NOMO-1 (cell line): ENCODE data around the gene NFATC2.

ENCODE experiments used
- DNase-seq, 2 experiments: peaks; one replicate each; lab custom pipeline; 2025; ENCODE audit not compliant: unreplicated experiment in 2 of 2; lab: John Stamatoyannopoulos, UW

The NFATC2 gene

GRCh38 chr20:51458751-51459439, 83.6 kb downstream of the NFATC2 start:
- DNase-seq: no peak

- DNase-seq: no peak
Measured at GRCh38 chr20:51457533-51457932, 85.0 kb downstream of the NFATC2 start.

DNA sequence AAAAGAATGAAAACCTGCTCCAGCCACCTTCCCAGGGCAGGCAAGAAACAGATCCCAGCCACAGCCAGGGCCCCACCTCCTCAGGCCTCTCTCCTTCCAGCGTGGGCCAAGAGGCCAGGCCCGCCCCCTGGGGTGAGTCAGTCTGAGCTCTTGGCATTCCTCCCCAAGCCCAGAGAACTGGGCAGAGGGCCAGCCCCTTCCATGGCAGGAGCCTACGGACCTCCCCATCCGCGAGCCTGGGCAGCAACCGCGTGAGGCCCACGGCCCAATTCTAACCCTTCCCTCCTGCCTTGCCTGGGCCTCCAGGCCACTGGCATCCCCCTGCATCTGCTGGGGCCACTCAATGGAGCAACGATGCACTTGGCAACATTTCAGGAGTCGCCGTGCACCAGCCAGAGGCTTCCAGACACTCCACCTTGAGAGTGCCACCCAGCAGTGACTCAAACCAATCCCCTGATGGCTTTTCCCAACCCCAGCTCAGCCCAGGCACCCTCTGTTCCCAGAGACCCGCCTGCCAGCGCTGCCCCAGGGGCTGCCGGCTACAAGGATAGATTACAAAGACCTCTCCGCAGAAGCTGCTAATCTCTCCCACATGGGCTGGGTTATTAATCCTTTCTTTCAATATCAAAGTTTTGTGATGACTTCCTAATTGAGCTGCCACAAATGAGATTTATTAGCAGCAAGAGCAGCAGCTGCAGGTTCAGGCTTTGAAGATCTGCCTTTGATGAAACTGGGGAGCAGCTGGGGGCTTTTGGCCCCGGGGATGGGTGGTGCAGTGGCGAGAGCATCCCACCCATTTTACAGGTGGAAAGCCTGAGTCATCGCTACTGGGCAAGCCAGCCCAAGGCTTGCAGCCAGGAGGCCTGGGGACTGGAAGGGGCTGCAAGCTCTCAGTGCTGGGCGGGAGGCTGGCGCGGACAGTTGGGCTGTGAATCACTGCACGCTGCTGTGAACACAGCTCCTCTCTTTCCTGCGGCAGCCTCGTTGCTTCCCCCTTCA, 85.7 kb downstream of the NFATC2 start:
- DNase-seq: no peak

- no peak for DNase-seq
Measured at GRCh38 chr20:51454250-51454865, 88.2 kb downstream of the NFATC2 start.

DNA sequence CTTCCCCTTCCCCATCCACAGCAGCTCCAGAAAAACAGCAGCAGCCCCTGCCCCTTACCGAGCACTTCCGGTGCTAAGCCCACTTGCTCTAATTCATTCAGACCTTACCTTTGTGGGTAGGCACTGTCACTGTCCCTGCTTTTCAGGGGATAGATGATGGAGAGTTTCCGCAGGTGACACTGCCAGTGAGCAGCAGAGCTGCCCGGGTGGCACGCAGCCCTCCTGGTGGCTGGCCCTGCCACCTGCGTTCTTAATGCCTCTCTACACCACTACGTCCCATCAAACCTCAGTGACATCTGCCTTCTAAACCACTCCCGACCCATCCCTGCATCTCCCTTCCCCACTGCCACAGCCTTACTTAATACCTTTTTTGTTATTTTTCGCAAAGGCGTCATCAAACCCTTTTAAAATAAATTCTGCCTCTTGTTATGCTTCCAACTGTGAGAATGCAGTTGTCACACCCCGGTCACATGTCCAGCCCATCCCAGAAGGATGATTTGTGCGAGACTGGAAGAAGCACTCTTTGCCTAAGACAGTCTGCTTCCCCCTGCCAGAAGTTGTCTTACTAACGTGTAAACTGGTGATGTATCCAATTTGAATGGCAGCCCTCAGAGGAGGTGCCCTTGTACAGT, 89.7 kb downstream of the NFATC2 start:
- no peak for DNase-seq

DNA sequence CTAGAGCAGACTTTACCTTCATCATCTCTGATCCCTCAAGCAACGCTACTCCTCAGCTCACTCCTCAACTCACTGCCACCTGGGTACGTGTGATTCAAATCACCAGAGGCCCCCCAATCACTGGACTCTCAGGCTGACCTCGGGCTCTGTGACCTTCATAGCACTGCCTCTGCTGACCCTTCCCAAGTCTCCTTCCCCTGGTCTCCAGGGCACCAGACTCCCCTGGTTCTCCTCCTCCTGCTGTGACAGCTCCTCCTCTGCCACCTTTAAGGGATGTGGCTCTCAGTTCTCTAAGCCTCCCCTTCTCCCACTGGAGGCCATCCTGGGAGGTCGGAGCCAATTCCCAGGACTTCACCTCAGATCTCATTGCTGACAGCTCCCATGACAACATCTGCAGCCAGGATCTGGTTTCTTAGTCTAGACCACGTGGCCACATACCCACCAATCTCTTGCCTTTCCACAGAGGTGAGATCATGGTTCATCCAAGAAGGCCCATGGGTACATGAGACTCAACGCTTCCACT, 90.4 kb downstream of the NFATC2 start:
- no peak for DNase-seq

DNA sequence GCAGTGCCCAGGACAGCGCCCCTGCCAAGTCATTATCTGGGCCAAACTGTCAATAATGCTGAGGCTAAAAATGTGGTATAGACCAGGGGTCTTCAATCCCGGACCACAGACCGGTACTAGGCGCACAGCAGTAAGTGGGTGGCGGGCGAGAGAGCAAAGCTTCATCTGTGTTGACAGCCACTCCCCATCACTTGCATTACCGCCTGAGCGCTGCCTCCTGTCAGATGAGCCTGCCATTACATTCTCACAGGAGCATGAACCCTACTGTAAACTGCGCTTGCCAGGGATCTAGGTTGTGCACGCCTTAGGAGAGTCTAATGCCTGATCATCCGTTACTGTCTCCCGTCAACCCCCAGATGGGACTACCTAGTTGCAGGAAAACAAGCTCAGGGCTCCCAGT, 91.0 kb downstream of the NFATC2 start:
- DNase-seq: no peak

GRCh38 chr20:51450984-51451383, 91.5 kb downstream of the NFATC2 start:
- DNase-seq: no peak

DNA sequence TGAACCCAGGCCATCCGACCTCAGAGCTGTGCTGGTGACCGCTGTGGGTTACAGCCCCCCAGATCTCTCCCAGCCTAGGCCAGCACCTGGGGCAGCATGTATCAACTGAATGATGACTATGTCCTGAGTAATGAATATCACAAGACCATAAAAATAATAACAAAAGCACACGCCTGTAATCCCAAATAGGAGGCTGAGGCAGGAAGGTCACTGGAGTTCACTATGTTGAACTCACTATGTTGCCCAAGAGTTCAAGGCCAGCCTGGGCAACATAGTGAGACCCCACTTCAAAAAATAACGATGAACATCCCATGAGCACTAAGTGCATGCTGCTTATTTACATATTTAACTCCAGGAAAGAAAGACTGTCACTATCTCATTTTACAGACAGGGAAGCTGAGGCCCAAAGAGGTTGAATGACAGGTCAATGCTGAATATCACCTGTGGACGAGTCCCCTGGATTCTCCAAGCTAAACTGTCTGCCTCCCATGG, 92.3 kb downstream of the NFATC2 start:
- no peak for DNase-seq

DNA sequence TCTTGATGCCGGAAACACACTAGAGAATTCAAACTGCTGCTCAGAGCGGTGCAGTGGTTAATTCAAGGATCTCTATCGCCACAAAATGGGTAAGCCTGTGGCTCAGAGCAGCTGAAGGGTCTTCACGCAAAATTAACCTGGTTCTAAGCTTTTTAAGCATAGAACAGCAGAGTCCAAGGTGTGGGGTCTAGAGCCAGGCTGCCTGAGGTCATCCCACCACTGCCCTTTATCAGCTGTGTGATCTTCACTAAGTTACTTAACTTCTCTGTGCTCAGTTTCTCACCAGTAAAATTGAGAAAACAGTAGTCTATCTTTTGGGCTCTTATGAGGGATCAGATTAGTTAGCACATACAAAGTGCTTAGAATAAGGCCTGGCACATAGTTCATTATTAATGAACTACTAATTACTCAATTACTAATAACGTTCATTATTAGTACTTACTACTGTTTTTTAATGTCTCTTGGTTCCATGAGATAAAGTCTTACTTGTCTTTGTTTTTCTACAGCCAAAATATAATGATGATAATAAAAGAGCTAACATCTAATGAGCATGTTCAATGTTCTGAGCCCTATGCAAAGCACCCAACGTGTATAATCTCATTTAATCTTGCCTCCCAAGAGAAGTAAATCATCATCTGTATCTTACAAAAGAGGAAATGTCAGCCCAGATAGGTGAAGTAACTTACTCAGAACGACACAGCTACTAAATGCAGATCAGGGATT, 92.9 kb downstream of the NFATC2 start:
- DNase-seq: no peak

GRCh38 chr20:51447765-51448148, 94.8 kb downstream of the NFATC2 start:
- DNase-seq: no peak

DNA sequence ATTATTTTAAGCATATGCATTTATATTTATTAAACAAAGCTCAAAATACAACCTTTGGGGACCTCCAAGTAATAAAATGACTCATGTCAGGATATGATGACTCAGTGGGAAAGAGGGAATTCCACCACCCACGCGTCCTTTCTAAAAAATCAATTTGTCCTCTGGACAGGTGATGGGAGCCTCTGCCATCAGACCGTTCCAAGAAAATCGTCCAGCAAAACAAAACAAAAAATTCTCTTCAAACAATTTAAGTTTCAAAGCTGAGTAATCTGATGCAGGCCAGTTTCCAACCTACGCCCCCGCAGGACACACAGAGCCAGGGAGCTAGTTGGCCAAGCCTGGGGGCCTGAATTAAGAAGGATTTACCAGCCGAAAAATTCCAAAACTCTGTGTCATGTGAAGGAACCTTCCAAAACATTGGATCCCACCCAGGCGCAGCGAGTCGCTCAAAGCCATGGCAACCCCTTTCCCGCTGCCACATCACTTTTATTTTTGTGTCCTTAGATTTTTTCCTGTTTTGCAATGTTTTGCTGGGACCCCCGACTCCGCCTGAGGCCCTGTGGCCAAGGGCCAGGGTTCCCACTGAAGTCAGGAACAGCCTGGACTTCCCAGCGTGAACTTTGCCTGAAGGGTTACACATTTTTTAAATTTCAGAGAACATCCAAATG, 95.3 kb downstream of the NFATC2 start:
- no peak for DNase-seq

DNA sequence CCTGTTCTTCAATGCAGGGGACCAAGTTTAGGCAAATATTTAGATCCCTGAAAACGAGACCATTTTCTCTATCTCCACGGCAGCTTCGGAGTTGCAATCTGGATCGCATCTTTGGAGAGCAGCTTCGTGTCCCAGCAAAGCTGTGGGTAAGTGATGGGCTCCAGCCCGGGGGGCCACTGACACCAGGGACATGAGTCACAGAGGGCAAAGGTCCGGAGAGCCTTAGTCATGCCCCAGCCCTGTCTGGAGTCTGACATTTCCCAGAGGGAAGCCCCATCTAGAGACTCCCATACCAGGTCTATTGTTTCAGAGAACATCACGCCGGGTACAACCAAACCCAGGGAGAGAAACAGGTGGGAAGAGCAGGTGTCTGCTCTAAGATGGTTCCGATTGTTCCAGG, 95.9 kb downstream of the NFATC2 start:
- no peak for DNase-seq

DNA sequence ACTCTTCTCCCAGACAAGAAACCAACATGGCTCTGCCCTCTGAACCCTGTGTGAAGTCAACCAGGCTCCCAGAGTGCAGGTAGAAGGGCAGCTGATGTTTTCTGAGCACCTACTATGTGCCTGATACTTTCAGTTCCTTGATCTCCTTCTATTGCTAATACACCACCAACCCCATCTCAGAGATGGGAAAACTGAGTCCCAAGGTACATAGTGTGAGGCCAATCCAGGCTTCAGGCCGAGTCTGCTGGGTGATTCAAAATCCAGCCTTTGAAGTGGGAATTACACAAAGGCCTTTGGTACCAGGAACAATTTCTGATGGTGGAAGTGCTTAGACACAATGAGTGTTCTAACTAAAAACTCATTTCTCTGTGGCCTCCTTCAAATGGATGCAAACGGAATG, 96.3 kb downstream of the NFATC2 start:
- DNase-seq: no peak

GRCh38 chr20:51445591-51445990, 96.9 kb downstream of the NFATC2 start:
- DNase-seq: no peak

- no peak for DNase-seq
Measured at GRCh38 chr20:51444922-51445438, 97.5 kb downstream of the NFATC2 start.

GRCh38 chr20:51444467-51444866, 98.1 kb downstream of the NFATC2 start:
- DNase-seq: no peak

- no peak for DNase-seq
Measured at GRCh38 chr20:51442602-51443001, 99.9 kb downstream of the NFATC2 start.

DNA sequence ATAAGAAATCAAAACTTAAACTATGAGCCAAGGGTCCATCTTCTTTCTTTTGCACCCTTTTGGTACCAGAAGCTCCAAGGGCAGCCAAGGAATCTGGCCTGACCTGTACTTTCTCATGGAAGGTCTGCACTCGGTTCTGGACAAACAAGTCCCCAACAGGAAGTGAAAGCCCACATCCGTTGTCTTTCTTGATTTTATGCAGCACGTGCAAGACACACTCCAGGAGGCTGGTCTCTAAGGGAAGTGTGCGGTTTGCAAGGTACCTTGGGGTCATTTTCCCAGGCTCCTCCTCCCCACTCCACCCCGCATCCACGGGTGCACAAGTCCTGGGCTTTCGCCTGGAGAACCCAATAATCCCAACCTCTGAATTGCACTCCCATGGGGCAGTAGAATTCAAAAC, 101.9 kb downstream of the NFATC2 start:
- peak; percentile 9 to 24 for DNase-seq
